ENCODE data around the gene LMAN2. TPM values are rescaled to one million over a fixed set of nuclear protein-coding genes. Genes with fewer than 3 reads are reported as not detected.
"Not testable (repeated sequence)": the region's sequence is repeated elsewhere in the genome, so short reads cannot be mapped to it uniquely, and the experiment has no call there.

LMAN2 gene
- total RNA-seq, 1 donor from 2014 or later = 162 TPM

DNA sequence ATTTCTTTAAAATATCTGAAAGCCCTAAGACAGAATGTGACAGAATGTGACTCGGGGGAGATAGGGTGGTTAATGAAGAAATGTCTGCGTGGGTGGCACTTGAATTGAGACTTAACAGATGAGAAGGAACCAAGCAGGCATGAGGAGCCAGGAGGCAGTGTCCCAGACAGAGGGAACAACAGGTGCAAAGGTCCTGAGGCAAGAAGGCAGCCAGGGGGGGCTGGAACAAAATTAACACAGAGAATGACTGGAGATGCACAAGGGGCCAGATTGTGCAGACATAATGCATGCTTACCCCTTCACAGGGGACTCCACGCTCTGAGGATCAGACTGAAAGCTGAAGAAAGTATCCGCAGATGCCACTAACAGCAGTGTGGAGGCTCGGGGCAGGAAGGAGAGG lies 1.7 kb downstream of the LMAN2 start:
- DNase-seq (ENCODE audit: low spot score) (no peak), ATAC-seq (no peak)

DNA sequence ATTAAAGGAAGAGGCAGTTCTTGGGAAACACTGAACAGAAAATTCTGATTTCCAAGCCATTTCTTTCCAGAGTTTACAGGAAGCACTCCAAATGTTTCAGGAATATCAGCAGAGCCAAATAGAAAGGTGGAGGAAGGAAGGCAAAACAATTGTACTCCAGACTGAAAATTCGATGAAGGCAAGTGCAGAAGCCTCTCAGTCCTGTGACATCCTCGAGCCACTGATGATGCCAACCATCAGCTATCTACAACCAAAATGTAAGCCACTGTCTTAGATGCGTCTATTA lies 2.2 kb downstream of the LMAN2 start:
- no peak for ATAC-seq
- no peak for DNase-seq (ENCODE audit: low spot score)

DNA sequence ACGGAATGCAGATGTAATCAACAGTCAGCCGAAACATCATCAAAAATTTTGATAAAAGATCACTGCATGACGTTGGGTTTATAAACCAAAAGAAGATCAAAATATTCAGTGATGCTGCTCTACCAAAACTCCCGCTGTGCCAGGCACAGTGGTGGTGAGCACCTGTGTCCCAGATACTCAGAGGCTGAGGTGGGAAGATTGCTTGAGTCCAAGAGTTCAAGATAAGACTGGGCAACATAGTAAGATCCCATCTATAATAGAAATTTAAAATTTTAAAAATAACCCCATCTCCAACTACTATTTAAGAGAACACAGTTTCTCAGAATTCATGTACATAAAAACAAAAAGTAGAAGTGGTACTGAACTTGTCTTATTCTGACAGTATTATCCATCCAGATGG lies 3.8 kb downstream of the LMAN2 start:
- no peak for ATAC-seq
- no peak for DNase-seq (ENCODE audit: low spot score)

DNA sequence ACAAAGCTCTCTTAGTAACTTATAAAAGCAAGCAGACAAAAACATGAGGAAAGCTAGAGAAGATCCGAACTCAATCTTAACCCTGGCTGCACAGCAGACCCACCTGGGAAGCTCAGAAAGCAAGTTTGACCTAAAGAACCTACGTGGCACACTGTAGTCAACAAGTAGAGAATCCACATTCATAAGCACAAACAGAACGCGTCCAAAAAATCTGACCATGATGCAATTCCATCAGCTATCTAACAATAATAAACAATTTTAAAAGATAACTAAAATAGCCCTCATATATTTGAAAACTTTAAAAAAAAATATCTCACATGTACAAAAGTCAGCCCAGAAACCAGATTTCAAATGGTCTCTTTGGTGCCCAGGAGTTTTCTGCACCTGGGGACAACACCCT lies 4.6 kb downstream of the LMAN2 start:
- DNase-seq (ENCODE audit: low spot score) = no peak
- ATAC-seq = no peak

DNA sequence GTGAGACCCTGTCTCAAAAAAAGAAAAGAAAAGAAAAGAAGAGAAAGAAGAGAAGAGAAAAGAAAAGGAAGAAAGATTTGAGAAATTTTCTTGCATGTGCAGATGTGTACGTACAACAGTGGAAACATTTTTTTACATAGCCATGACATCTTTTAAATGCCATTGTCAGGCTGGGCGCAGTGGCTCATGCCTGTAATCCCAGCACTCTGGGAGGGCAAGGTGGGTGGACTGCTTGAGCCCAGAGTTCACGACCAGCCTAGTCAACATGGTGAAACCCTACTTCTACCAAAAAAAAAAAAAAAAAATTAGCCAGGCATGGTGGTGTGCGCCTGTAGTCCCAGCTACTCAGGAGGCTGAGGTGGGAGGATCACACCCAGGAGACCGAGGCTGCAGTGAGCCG lies 6.6 kb downstream of the LMAN2 start:
- DNase-seq (ENCODE audit: low spot score) (no peak), ATAC-seq (no peak)

DNA sequence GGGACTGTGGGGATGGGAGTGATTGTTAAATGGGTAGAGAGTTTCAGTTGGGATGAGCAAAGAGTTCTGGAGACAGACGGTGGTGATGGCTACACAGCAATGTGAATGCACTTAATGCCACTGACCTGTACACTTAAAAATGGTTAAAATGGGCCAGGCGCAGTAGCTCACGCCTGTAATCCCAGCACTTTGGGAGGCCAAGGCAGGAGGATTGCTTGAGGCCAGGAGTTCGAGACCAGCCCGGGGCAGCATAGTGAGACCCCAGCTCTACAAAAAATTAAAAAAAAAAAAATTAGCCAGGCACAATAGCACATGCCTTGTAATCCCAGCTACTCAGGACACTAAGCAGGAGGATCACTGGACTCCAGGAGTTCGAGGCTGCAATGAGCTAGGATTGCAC lies 7.7 kb downstream of the LMAN2 start:
- ATAC-seq (no peak), DNase-seq (ENCODE audit: low spot score) (no peak)

DNA sequence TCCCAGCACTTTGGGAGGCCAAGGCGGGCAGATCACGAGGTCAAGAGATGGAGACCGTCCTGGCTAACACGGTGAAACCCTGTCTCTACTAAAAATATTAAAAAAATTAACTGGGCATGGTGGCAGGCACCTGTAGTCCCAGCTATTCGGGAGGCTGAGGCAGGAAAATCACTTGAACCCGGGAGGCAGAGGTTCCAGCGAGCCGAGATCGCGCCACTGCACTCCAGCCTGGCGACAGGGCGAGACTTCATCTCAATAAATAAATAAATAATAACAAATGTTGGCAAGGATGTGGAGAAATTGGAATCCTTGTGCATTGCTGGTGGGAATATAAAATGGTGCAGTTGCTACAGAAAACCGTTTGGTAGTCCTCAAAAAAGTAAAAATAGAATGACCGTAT lies 8.5 kb downstream of the LMAN2 start:
- DNase-seq (ENCODE audit: low spot score) = not testable (repeated sequence)

DNA sequence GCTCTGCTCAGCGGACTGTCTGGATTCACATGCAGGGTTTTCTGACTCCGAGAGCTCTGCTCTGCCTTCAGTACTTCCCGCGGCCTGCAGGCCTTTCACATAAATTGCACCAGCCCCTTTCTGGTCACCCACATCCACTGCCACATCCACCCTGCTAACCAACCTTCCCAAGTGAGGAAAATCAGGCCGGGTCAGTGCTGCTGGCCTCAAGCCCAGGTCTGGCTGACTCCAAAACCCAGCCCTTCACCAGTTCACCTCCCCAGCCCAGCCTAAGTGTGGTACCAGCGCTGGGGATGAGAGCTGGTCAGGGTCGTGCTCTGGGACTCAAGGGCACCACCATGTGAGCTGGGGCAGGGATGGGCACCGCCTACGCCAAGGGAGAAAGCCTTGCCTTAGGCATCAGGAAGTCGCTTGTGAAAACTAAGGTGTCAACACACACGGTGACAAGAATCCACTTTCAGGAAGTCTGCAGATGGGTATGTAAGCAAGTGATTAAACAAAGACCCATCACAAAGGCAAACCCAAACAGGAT lies 12.3 kb downstream of the LMAN2 start:
- ATAC-seq (peak; percentile 38), DNase-seq (ENCODE audit: low spot score) (no peak)

More for the DNA sequence above, 8.5 kb downstream of the LMAN2 start:
- not testable (repeated sequence) for ATAC-seq

DNA sequence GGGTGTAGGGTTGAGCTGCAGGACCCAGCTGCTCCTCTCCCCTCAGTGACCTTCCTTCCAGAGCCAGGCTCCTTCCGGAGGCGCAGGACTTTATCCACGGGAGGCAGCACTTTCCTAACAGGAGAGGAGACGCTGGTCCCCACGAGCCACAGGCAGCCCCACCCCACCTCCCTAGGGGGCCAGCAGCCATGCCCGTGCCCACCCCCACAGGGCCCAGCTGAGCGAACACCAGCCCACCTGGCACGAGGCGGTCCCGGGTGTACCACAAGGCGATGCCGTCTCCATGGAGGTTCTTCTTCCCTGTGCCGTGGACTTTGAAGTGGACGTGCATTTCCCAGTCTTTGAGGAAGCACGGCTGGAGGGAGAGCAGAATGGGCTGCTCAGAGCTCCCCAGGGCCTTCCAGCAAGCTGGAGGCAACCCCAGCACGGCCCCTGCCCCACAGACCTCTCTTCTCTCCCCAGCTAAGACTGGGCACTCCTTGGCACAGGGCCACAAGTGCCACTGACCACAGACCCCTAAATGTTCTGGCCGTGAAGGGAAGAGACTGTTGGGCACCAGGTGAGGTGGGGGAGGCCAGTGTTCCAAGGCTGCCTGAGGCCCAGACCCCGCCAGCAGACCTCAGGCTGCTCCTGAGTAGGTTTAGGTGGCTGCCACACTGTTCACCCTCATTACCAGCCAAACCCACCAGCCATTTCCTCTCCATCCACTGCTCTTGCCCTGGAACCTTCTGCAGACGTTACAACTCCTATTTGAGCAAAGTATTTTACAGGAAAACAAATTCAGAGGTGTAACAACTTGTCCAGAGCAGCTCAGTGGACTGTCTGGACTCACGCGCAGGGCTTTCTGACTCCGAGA lies 13.0 kb downstream of the LMAN2 start:
- DNase-seq (ENCODE audit: low spot score) = no peak
- ATAC-seq = no peak

DNA sequence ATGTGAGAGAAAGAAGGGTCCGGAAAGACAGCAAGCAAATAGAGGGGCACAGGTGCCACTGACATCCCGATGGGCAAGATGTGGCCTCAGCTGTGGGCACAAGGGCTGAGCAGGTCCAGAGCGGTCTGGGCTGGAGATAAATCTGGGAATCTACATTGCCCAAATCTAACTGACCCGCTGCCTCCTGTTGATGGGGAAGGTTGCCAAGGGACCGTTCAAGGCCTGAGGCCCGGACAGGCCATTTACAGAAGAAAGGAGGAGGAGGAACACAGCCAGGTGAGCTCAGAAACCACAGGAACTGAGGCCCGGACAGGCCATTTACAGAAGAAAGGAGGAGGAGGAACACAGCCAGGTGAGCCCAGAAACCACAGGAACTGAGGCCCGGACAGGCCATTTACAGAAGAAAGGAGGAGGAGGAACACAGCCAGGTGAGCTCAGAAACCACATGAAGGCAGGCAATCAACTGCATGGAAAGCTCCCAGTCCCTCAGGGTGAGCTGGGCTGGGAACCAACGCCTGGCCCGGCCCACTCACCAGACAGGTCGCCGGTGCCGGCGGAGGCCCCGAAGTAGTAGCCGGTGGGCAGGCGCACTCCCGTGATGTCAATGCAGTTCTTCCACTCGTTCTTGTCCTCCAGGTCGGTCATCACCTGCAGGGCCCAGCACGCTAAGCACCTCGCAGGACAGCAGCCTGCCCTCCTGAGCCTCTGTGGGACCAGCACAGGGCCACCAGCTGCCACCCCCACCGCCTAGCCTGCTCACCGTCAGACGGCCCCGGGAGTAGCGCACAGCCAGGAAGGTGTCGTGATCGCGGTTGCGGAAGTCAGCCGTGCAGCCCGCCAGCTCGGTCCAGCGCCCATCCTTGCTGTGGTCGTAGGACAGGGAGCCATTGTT lies 14.6 kb downstream of the LMAN2 start:
- ATAC-seq (no peak), DNase-seq (ENCODE audit: low spot score) (no peak)

DNA sequence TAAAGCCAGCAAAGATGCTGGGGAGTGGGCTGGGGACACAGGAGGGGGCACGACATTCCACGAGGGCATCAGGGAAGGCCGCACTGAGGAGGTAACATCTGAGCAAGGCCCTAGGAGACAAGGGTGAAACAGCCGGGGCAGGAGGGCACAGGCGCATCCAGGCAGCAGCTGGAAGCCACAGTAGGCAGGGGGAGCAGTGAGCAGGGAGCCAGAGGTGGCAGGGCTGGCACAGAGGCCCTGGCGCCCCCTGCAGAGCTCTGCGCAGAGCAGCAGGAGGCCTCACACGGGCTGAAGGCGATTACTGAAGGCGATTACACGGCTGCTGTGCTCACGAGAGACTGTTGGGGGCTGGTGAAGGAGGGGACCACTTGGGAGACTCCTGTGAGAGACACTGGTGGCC lies 15.4 kb downstream of the LMAN2 start:
- DNase-seq (ENCODE audit: low spot score) (no peak), ATAC-seq (peak; percentile 44)

DNA sequence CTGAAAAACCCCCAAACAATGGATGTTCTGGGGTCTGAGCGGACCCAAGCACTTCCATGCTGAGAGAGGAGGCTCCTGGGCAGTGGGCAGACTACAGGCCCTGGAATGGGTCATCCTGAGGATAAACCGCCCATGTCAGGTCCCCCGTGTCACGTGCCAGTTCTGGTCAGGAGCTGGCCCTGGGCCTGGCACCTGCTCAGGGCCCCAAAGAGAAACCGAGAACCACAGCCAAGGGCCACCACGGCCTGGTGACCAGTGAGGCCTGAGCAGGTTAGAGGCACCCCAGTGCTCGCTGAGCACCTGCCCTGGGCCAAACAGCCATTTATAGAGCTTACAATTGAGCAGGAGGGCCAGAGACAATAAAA lies 15.8 kb downstream of the LMAN2 start:
- peak; percentile 65 for ATAC-seq
- no peak for DNase-seq (ENCODE audit: low spot score)

DNA sequence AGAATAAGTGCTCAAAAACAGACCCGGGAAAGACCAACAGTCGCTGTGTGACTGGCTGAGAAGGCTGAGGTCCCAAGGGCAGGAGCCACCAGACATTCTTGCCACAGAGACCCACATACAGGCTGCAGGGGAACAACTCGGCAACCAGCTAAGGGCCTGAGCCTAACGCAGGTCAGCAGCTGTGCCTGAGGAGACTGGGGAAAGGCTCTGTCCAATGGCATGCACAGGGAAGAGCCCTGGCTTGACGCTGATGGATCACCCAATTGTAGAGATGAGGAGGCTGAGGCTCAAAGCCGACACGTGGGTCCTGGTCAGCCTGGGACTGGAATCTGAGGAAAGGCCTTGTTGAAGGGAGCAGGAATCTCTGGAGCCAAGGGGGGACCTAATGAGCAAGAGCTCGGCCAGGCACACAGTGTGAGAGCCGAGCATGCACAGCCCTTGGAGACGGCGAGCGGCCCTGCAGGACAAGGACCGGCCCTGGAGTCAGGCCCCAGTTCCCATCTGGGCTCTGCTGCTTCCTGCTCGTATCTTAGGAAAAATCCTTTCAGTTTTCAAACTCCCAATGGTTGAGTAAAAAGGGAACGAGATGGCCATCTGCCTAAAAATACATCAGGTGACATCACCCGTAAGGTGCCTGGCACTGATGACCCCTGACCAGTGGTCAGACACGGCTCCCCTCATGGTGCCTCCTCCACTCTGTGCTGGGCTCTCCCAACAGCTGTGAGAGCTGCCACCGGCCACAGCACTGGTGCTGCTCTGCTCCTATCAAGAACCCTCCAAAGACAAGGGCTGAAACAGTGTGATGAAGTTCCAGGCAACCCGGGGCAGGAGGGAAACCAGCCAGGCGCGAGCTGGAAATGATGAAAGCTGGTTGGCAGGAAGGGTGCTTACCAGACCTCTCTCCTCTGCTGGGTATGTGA lies 16.4 kb downstream of the LMAN2 start:
- ATAC-seq (peak; percentile 63), DNase-seq (ENCODE audit: low spot score) (no peak)

DNA sequence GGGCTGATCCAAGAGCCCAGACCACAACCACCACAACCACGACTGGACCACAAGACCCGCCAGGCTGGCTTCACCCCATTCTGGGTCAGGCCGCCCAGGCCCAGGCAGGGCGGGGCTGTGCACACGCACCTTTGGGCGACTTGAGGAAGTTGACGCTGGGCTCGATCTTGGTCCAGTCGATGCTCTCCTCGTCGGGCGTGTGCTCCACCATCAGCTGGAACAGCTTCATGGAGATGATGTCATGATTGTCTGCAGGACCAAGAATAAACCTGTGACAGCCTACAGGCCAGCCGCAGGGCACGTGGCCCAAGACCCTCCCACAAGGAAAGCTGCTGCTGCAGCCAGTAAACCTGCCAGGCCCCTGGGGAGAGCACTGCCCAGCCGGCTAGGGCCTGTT lies 17.3 kb downstream of the LMAN2 start:
- ATAC-seq = no peak

DNA sequence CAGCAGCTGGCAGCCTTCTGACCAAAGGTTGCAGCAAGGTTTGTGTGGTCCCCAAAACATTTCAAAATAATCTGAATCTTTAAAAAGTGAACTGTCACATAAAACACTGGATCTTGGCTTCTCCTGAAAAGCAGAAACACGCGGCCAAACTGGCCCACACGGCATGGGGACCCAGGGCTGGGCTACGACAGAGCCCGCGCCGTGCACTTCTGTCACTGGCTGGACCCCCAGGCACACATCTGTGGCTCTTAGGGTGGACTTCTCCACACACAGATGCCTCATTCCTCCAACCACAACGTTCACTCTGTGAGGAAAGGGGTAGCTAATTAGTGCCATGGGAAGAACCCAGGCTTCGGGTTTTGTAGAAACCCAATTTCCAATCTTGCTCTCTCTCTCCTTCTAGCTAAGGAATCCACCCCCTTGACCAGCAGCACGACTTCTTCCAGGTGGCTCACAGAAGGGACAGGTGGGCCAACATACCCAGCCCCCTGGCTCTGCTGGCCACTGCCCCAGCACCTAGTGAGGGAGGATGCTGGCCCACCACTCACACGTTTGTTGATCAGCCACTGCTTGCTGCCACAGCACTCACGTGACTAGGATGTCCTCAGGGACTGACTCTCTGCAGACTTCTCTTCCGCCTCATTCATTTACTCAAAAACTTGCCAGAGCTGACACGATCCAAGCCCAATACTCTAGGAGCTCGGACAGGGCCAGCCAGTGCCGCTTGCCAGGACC lies 17.9 kb downstream of the LMAN2 start:
- DNase-seq (ENCODE audit: low spot score) = no peak
- no peak for ATAC-seq

More for the DNA sequence above, 17.3 kb downstream of the LMAN2 start:
- DNase-seq (ENCODE audit: low spot score) = no peak

DNA sequence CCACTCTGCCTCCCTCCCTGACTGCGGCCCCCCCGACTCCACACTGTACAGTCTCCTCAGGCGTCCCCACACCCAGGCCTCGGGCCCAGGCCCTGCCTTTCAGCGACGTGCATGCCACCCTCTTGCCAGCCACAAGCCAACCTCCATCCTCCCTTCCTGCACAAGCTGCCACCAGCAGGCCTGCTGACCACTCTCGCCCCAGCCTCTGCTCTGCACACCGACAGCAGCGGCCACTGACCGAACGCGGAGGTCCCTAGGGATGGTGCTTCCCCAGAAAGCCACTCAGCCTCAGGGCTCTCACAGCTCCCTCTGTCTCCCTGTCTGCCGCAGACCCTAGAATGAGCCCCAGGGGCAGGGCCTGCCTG lies 18.6 kb downstream of the LMAN2 start:
- no peak for ATAC-seq
- no peak for DNase-seq (ENCODE audit: low spot score)

DNA sequence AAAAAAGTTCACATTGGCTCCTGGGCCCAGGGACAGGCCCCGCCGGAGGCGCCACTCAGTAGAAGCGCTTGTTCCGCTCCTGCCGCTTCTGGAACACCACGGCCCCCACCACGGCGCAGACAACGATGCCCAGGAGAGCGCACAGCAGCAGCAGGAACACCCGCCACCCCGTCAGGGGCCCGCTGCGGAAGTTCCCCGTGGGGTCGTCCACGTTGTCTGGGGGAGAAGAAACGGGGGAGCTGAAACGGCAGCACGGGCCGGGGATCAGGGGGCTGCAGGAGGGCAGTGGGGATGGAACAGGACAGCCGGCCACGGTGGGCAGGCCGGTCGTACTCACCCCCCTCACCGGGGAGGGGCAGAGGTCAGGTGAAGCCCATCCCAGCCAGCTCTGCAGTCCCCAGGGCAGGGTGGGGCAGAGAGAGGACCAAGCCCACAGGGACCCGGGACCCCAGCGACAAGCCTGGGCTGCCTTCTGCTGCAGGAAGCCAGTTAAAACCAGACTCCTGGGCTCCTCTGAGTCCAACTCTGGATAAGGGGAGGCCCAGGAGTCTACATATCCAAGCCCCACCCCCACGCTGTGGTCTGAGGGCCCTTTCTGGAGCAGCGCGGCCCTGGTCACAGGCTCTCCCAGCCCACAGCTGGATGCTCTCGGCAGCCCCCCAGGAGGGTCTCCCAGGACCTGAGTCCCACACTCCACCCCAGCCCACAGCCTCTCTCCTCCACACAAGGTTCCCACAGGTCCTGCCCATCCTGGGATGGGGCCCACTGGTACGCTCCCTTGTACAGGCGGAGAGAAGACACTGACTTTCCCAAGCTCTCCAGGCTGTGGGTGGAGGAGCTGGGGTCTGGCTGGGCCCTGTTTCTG lies 19.2 kb downstream of the LMAN2 start:
- ATAC-seq (no peak), DNase-seq (ENCODE audit: low spot score) (no peak)

DNA sequence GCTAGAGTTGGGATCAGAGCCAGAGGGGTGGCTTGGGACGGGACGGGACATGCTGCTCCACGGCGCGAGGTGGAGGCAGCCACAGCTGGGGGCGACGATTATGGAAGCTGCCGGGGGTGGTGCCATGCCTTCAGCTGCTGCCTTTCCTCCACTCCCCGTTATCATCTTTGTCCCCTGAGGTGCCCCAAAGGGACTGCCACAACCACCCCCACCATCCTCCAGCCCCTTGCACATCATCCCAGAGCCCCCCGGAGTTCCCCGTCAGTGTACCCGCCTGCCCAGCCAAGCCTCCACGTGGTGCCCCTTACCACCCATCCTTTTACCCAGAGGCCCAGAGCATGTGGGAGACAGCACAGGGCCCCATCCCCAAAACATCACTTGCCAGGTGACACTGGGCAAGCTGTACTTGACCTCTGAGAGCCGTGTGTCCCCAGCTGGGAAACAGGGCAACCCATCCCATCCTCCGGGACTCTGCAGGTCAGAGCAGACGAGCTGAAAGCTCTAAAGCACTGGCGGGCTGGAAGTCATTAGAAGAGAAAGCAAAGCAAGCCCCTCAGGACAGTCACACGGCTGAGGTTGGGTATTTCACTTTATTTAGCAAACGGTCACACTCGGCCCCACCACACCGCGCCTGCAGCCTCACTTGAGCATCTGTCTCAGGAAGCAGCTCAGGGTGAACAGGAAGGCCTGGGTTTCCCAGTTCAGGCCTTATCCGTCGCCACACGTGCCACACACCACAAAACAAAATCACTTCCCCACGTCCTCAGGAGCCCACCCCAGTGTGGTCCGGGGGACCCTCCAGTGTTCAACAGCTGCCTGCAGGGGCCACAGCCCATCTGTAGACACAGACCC lies 20.3 kb downstream of the LMAN2 start:
- ATAC-seq = no peak
- no peak for DNase-seq (ENCODE audit: low spot score)
